ENCODE data around the gene PRAMEF12. TPM values are rescaled to one million over a fixed set of nuclear protein-coding genes. Genes with fewer than 3 reads are reported as not detected.

Gene PRAMEF12
- total and polyA plus RNA-seq, 10 of the 15 experiments (the other 5 are each of a cell fraction or from before 2014, with no cell fraction given) = not detected

- H3K4me1 ChIP-seq (ENCODE audit: control insufficient read depth, insufficient read depth, low read length) = no peaks in the 10 kb centered on the region
- no peak for DNase-seq (ENCODE audit: low read depth, low spot score)
- POLR2A ChIA-PET = no interaction called here
- H3K27me3 ChIP-seq (replicated peaks in 1 of 2; ENCODE audit: control insufficient read depth in 2 of 2, insufficient read depth in 2 of 2, low read length in 1 of 2) = no peaks in the 10 kb centered on the region; a peak in 1 of 4 replicates
- no peaks in the 10 kb centered on the region for H3K36me3 ChIP-seq (ENCODE audit: control insufficient read depth in 2 of 2, insufficient read depth in 2 of 2, low read length in 1 of 2)
- BruUV-seq (replicated peaks) = no TSS peak
- H2AFZ ChIP-seq (ENCODE audit: control insufficient read depth, low read depth, low read length) = no peak overlapping the region
- H3K79me2 ChIP-seq (ENCODE audit: control insufficient read depth, insufficient read depth, low read length) = no peaks in the 10 kb centered on the region
- TF ChIP-seq EP300 (IDR thresholded peaks at IDR 0.05; ENCODE audit: borderline replicate concordance in 1 of 2, control insufficient read depth in 1 of 2, low read depth in 2 of 2, low read length in 2 of 2) (no peak), ELK1 (IDR thresholded peaks at IDR 0.05; ENCODE audit: low read depth, low read length) (no peak), TBL1XR1 (IDR thresholded peaks at IDR 0.05; ENCODE audit: low read depth, low read length) (no peak), EZH2 (IDR thresholded peaks at IDR 0.05; ENCODE audit: borderline replicate concordance, control insufficient read depth, low read depth, low read length) (no peak), RBBP5 (conservative IDR thresholded peaks at IDR 0.05) (no peak), TCF3 (IDR thresholded peaks at IDR 0.05; ENCODE audit: borderline replicate concordance, insufficient read depth, low read depth, low read length) (no peak), PKNOX1 (IDR thresholded peaks at IDR 0.05) (no peak), HDAC6 (IDR thresholded peaks at IDR 0.05; ENCODE audit: unreplicated experiment) (no peak), IKZF2 (IDR thresholded peaks at IDR 0.05) (no peak), CHD2 (IDR thresholded peaks at IDR 0.05; ENCODE audit: borderline replicate concordance, low read depth, low read length) (no peak), PAX8 (IDR thresholded peaks at IDR 0.05) (no peak), SREBF2 (IDR thresholded peaks at IDR 0.05; ENCODE audit: low read length) (no peak), RFX5 (IDR thresholded peaks at IDR 0.05; ENCODE audit: low read depth, low read length) (no peak), HDGF (IDR thresholded peaks at IDR 0.05) (no peak), RELB (IDR thresholded peaks at IDR 0.05; ENCODE audit: low read depth) (no peak), TARDBP (IDR thresholded peaks at IDR 0.05; ENCODE audit: borderline replicate concordance) (no peak), E4F1 (IDR thresholded peaks at IDR 0.05; ENCODE audit: borderline replicate concordance, partially characterized antibody) (no peak)
- no peaks in the 10 kb centered on the region for H3K9me3 ChIP-seq (replicated peaks; ENCODE audit: control insufficient read depth, insufficient read depth, low read length)
- no peaks in the 10 kb centered on the region for H4K20me1 ChIP-seq (ENCODE audit: control insufficient read depth, insufficient read depth)
- RAD21 ChIA-PET (ENCODE audit: unreplicated experiment) = no interaction called here
- CTCF ChIA-PET = no interaction called here
- H3K4me3 ChIP-seq = no peak overlapping the region
- no peak for ATAC-seq
- H3K9ac ChIP-seq (ENCODE audit: control insufficient read depth, insufficient read depth, low read length) = no peak overlapping the region
- WGBS (ENCODE audit: insufficient coverage, insufficient replicate concordance, low lambda C conversion rate, missing lambda C conversion rate) = 23% methylated on average over 5 of the region's 5 CpGs
- intact Hi-C loops (cut with micrococcal nuclease; ENCODE audit: unreplicated experiment) (no loop called here), in situ Hi-C loops (cut with MboI) (loop anchor here (25.0 kb wide), 1 partner anchor 426 kb away; the partner anchor contains the start of gene PRAMEF18)
- H3K4me2 ChIP-seq (ENCODE audit: control insufficient read depth, insufficient read depth) = no peak overlapping the region
- H3K27ac ChIP-seq (ENCODE audit: control insufficient read depth, insufficient read depth) = no peak overlapping the region
- SMC1A ChIA-PET (ENCODE audit: uncharacterized antibody, unreplicated experiment) = interaction anchor here (0.6 kb wide), 1 partner anchor 1927 kb away, joined by 4 read pairs; no protein-coding TSS in a partner anchor
- no peak for FAIRE-seq
Measured at GRCh38 chr1:12810691-12811408, 37.3 kb downstream of the PRAMEF12 start.

Data from GM12878 (cell line).